Femur (tissue), 1 donor: ENCODE measurements around the gene HACD4.
A peak's percentile ranks its signal among the peaks of the same experiment; 100 is the strongest.
"Not testable (repeated sequence)": the region's sequence is repeated elsewhere in the genome, so short reads cannot be mapped to it uniquely, and the experiment has no call there.

Experiments used
- DNase-seq: peaks from one replicate; pipeline ENCODE4 v3.0.0-alpha.2; 2017

The HACD4 gene

GRCh38 chr9:21015995-21016394 is 15.4 kb downstream of the HACD4 start:
- DNase-seq = no peak

GRCh38 chr9:21015129-21015815 is 16.2 kb downstream of the HACD4 start:
- no peak for DNase-seq

- no peak for DNase-seq
These were observed 29.4 kb downstream of the HACD4 start for GRCh38 chr9:21002040-21002439.

- DNase-seq = no peak
These were observed 29.9 kb downstream of the HACD4 start for GRCh38 chr9:21001581-21001980.

DNA sequence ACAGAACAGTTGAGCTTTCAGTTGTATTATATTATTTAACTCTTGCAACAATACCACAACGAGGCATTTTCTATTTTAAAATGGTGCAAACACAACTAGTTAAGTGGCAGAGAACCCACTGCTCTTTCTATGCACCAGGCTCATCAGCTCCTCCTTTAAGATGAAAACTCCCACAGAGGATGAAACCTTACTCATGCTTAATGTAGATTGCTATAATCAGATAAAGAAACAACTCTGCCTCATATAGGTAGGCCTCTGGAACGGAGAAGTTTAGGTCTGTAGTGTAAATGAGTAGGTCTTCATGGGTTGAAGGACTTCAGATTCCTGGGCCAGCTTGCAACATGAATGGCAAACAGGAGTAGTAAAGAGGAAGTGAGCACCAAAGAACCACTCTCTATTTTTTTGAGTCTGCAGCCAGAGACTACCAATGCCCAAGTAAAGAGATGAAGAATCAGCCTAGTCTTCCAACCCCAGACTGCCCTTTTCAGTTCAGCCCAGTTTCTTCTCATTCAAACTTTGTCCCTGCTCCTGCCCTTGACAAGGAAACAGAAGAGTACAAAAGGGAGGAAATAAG is 33.9 kb downstream of the HACD4 start:
- DNase-seq = no peak

- no peak for DNase-seq
These were observed 34.6 kb downstream of the HACD4 start for GRCh38 chr9:20996809-20997208.

GRCh38 chr9:20995616-20996015 is 35.8 kb downstream of the HACD4 start:
- no peak for DNase-seq

DNA sequence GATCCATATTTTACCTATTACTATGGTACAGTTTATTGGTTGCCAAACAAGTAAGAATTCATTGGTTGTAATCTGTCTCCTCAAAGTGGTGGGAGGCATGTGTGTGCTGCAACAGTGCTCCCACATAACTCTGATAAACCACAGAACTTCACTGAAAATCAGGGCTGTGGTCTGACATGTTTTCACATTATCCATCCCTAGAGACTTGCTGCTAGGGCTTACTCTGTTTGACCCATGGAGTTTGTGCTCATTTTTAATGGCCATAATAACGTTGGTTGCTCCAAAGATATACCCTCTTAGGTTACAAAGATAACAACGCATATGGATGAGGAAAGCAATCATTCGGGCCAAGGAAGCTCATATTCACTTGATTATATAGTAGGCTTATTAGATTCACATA is 37.0 kb downstream of the HACD4 start:
- no peak for DNase-seq

DNA sequence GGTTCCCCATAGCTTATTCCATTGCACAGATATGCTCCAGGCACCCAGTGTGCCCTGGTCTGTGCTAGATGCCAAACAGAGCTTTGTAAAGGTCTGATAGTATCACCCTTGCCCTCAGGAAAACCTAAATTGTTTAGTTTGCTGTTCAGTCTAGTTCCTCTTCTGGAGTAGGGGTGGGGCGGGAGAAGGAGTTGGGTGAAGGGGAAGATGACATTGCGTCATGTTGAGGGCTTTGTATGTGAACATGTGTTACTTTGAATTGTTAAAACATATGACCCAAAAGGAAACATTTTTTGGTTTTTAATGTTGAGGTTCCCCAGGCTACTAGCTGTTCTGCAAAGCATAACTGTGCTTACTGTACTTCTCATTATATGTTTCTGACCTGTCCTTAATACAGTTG is 40.6 kb downstream of the HACD4 start:
- peak; percentile 37 for DNase-seq

DNA sequence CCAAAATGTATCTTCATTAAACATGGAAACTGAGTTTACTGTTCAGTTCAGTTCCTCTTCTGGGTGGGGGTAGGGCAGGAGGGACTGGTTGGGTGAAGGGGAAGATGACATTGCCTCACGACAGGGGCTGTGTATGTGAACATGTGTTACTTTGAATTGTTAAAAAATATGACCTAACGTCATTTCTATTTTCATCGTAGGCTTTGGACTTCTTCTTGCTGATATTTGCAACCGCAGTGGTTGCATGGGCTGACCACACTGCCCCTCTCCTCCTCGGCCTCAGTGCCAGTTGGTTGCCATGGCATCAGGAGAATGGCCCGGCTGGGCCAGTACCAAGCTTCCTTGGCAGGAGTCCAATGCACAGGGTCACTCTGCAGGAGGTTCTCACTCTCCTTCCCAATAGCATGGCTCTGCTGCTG is 41.5 kb downstream of the HACD4 start:
- peak; percentile 38 for DNase-seq

DNA sequence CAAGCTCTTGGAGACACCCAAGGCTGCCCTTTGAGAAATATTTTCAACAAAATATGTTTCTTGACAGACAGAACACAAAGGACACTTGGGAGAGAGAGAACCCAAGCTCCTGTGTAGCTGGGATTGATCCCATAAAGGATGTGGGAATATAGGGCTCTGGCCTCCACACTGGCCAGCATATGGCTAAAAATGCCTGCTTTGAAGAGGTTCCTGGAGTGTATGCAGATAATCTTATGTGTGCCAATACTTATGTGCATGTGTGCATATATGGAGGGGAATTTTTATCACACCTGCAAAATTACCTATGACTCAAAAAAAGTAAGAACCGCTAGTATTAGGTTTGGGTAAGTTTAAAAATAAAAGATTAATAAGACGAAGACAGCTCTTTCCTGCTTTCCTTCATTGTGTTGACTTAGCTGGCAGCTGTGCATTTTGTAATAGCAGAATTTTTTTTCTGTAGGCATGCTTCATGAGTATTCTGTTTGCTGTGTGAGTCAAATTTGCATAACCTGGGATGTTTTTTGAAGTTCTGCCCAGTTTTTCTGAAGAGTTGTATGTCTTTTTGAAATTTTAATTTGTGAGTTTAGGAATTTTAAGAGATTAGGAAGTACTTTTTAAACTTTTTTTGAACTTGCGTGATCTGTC is 42.6 kb downstream of the HACD4 start:
- DNase-seq = no peak

DNA sequence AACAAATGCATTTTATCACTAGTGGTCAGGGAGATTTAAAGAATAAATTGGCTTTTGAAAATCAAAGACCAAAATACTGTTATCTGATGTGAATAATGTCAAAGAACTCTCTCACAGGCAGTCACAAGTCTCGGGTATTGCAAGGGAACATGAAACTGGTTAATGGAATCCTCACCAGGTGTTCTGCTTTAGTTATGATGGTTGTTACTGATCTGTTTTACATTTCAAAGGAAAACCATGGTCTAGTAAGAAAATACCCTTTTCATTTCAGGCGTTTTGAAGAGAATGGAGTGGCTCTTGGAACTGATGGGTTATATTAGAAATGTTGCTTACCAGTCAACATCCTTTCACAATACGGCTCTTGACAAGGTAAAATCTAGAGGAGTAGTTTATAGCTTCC is 43.4 kb downstream of the HACD4 start:
- no peak for DNase-seq

DNA sequence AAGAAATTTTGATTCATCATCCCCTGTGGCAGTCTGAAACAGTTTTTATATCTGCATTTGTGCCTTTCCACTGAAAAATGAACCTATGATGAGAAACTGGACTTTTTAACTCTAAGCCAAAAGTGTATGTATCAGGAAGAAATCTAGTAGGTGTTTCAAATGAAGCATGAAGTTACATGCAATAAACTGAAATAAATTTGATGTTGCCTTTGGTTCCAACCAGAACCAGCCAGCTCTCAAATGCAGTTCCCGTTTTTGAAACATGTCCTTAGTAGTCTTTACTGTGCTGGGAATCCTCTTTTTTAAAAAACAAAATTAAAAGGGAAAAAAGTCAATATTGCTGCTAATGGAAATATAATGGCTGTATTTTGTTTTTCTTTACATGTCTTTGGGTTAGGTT is 43.9 kb downstream of the HACD4 start:
- no peak for DNase-seq

GRCh38 chr9:20985851-20986600 is 45.4 kb downstream of the HACD4 start:
- DNase-seq = no peak

- DNase-seq = no peak
These were observed 46.9 kb downstream of the HACD4 start for GRCh38 chr9:20984506-20984905.

GRCh38 chr9:20981486-20981885 is 50.0 kb downstream of the HACD4 start:
- DNase-seq = peak; percentile 41

DNA sequence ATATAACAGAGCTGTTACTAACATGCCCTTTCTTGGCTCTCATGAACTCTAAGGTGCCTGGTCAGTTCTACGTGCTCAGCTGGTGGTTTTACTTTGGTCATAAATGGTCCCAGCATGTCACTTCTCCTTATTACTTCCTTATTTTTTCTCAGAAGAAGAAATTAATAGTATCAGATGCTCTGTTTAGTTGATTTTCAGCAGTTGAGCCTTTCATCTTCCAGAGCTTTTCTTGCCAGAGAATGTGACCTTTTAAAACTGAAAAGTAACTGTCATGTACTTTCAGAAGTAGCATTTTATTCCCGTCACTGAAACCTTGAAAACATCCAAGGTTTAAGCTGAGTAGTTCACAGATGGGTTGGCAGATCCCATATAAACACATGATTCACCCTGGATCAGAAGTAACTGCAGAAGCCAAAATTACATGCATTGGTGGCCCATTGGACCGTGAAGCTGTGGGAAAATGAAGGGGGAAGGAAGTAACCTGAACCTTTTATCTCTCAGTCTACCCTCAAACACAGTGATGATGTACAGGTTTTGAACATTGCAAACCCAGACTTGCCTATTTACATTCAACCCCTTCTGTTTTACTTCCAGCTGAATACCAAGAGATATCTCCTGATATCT is 50.5 kb downstream of the HACD4 start:
- peak; percentile 23 for DNase-seq

GRCh38 chr9:20978249-20978648 is 53.2 kb downstream of the HACD4 start:
- no peak for DNase-seq

DNA sequence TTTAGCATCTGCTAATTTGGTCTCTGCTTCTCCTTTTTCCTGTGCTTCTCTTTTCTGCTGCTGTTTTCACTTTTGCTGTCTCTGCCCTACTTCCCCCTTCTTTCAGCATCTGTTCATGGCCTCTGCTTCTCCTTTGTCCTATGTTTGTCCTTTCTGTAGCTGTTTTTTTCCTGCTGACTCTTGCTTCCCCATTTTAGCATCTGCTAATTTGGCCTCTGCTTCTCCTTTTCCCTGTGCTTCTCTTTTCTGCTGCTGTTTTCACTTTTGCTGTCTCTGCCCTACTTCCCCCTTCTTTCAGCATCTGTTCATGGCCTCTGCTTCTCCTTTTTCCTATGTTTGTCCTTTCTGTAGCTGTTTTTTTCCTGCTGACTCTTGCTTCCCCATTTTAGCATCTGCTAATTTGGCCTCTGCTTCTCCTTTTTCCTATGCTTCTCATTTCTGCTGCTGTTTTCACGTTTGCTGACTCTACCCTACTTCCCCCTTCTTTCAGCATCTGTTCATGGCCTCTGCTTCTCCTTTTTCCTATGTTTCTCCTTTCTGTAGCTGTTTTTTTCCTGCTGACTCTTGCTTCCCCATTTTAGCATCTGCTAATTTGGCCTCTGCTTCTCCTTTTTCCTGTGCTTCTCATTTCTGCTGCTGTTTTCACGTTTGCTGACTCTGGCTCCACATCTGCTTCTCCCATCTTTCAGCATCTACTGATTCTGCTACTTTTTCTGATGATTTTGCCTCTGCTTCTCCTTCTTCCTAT is 57.1 kb downstream of the HACD4 start:
- DNase-seq = not testable (repeated sequence)

- DNase-seq = not testable (repeated sequence)
These were observed 58.0 kb downstream of the HACD4 start for GRCh38 chr9:20973246-20973947.

GRCh38 chr9:20972684-20973083 is 58.8 kb downstream of the HACD4 start:
- no peak for DNase-seq
